CD4-positive, alpha-beta T cell (primary cell): ENCODE data around the gene DNAJC6. TPM values are rescaled to one million over a fixed set of nuclear protein-coding genes. Genes with fewer than 3 reads are reported as not detected.

Experiments
- ATAC-seq: fragments of 200-7000 bp; cut with Tn5 transposase; one replicate; pipeline ENCODE4 v1.10.0; 2022; ENCODE audit warnings: mild to moderate bottlenecking; ENCODE audit not compliant: poor library complexity
- CTCF ChIA-PET: fragments of 350-600 bp; sonication (Branson Sonifier 250); formaldehyde crosslinking; loops from one replicate; lab custom pipeline; 2021; ENCODE audit warnings: antibody characterized with exemption, inconsistent platforms; lab: Charles Lee
- POLR2A ChIA-PET: fragments of 350-600 bp; sonication (Branson Sonifier 250); formaldehyde crosslinking; loops from one replicate; lab custom pipeline; 2021; ENCODE audit warnings: antibody characterized with exemption, inconsistent platforms; lab: Charles Lee
- DNase-seq, 14 experiments: peaks; one replicate each; pipeline ENCODE4 v3.0.0-alpha.2; 2013 to 2020; ENCODE audit warnings: mixed read lengths in 2 of 14
- H3K27ac ChIP-seq, 2 donors: one replicate each; pipeline versions ENCODE4 v1.5.1 to v1.7.0; 2013; ENCODE audit warnings: low read length in 2 of 2, low read depth in 1 of 2, mild to moderate bottlenecking in 1 of 2
- H3K27me3 ChIP-seq, 2 experiments: 1 replicate in 1 of 2; 2 replicates in 1 of 2; pipeline versions ENCODE4 v1.6.1 to v1.7.0; 2013; ENCODE audit warnings: low read length in 2 of 2, control low read depth in 1 of 2, mild to moderate bottlenecking in 1 of 2, moderate library complexity in 1 of 2; ENCODE audit not compliant: insufficient read depth in 2 of 2, control insufficient read depth in 1 of 2
- H3K36me3 ChIP-seq: one replicate; pipeline ENCODE4 v1.6.1; 2013; ENCODE audit warnings: low read length, control low read depth; ENCODE audit not compliant: insufficient read depth
- H3K4me1 ChIP-seq: one replicate; pipeline ENCODE4 v1.6.1; 2013; ENCODE audit warnings: low read length, control low read depth; ENCODE audit not compliant: insufficient read depth
- H3K4me3 ChIP-seq: one replicate; pipeline ENCODE4 v1.5.1; 2013; ENCODE audit warnings: mild to moderate bottlenecking, low read length, moderate library complexity
- H3K9me3 ChIP-seq, 2 experiments: 1 replicate in 1 of 2; 2 replicates in 1 of 2; pipeline versions ENCODE4 v1.6.1 to v1.7.0; 2013; ENCODE audit warnings: low read length in 2 of 2, mild to moderate bottlenecking in 2 of 2, control low read depth in 1 of 2, moderate library complexity in 1 of 2; ENCODE audit not compliant: control insufficient read depth in 1 of 2, insufficient read depth in 1 of 2
- H3K27ac Mint-ChIP-seq: one replicate; pipeline ENCODE4 v1.8.0; 2020; ENCODE audit warnings: mixed read lengths
- H3K27me3 Mint-ChIP-seq: one replicate; pipeline ENCODE4 v1.8.0; 2021; ENCODE audit warnings: mixed read lengths
- H3K36me3 Mint-ChIP-seq: one replicate; pipeline ENCODE4 v1.8.0; 2021; ENCODE audit warnings: low read depth, mixed read lengths
- H3K4me1 Mint-ChIP-seq: one replicate; pipeline ENCODE4 v1.8.0; 2021; ENCODE audit warnings: low read depth, mixed read lengths
- H3K4me3 Mint-ChIP-seq: one replicate; pipeline ENCODE4 v1.8.0; 2020; ENCODE audit warnings: mild to moderate bottlenecking, mixed read lengths
- H3K9me3 Mint-ChIP-seq: one replicate; pipeline ENCODE4 v1.8.0; 2020; ENCODE audit warnings: mixed read lengths
- intact Hi-C, 2 experiments: fragments of 100-400 bp; cut with DNase I in 1 of 2; cut with micrococcal nuclease in 1 of 2; formaldehyde crosslinking; loops; one replicate each; pipeline versions ENCODE4 v1.15.1 to v1.9.0; 2023 to 2025; cut with DNase I, micrococcal nuclease
- total RNA-seq, 174 experiments: library from RNA in 2 of 174; stranded (reverse) in 2 of 174; gene quantifications; one replicate each; pipeline ENCODE4 v1.2.3 and lab custom pipeline; 2021 to 2026
- TF ChIP-seq, protein P1 (sequence below): fragments of 200-600 bp; IDR thresholded peaks from one replicate; pipeline ENCODE4 v1.8.0; 2022; ENCODE audit warnings: antibody characterized with exemption, mild to moderate bottlenecking

The DNAJC6 gene
- total RNA-seq, 2 experiments from 2014 or later = 2.4 to 2.5 TPM

DNA sequence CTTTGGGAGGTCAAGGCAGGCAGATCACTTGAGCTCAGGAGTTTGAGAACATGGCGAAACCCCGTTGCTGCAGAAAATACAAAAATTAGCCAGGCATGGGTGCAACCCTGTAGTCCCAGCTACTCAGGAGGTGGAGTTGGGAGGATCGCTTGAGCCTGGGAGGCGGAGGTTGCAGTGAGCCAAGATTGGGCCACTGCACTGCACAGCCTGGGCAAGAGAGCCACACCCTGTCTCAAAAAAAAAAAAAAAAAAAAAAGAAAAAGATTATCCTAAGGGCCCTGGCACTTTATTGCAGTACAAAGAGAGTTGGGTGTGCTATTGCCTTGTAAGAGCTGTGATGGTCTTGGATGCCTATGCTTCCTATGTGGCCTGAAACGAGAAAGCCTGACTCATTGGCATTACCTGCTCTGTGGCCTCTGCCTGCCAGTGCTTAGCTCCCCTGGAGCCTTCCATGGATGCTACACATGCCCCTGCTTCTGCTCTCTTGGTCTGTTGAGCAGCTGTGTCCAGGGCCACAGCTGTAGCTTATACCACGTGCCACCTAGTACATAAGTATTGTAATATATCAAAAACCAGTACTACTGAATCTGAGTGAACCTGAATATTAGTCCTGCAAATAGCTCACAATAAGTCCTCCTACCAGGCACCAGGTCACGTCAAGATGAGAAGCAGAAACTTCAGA is 45.8 kb downstream of the DNAJC6 start:
- no peak for DNase-seq
- Mint-ChIP-seq H3K4me3 (no peak overlapping the region), H3K4me1 (no peaks in the 10 kb centered on the region), H3K27me3 (peaks cover 7% of the 10 kb centered on the region), H3K9me3 (peaks cover 2% of the 10 kb centered on the region), H3K36me3 (no peaks in the 10 kb centered on the region), H3K27ac (no peak overlapping the region)
- no peak overlapping the region for H3K4me3 ChIP-seq
- H3K27ac ChIP-seq = no peak overlapping the region
- ChIA-PET POLR2A (no interaction called here), CTCF (no interaction called here)
- TF ChIP-seq, protein P1, sequence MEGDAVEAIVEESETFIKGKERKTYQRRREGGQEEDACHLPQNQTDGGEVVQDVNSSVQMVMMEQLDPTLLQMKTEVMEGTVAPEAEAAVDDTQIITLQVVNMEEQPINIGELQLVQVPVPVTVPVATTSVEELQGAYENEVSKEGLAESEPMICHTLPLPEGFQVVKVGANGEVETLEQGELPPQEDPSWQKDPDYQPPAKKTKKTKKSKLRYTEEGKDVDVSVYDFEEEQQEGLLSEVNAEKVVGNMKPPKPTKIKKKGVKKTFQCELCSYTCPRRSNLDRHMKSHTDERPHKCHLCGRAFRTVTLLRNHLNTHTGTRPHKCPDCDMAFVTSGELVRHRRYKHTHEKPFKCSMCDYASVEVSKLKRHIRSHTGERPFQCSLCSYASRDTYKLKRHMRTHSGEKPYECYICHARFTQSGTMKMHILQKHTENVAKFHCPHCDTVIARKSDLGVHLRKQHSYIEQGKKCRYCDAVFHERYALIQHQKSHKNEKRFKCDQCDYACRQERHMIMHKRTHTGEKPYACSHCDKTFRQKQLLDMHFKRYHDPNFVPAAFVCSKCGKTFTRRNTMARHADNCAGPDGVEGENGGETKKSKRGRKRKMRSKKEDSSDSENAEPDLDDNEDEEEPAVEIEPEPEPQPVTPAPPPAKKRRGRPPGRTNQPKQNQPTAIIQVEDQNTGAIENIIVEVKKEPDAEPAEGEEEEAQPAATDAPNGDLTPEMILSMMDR = no peak
- ATAC-seq = no peak
- H3K9me3 ChIP-seq = no peaks in the 10 kb centered on the region
- H3K36me3 ChIP-seq = no peaks in the 10 kb centered on the region
- intact Hi-C loops = no loop called here
- H3K27me3 ChIP-seq = peaks cover 0 to 4% of the 10 kb centered on the region in 2 experiments
- H3K4me1 ChIP-seq = no peaks in the 10 kb centered on the region

GRCh38 chr1:65357291-65357960 is 48.1 kb downstream of the DNAJC6 start:
- H3K36me3 ChIP-seq = no peaks in the 10 kb centered on the region
- Mint-ChIP-seq H3K27ac (no peak overlapping the region), H3K4me3 (no peak overlapping the region), H3K36me3 (no peaks in the 10 kb centered on the region), H3K27me3 (peaks cover 7% of the 10 kb centered on the region), H3K4me1 (no peaks in the 10 kb centered on the region), H3K9me3 (no peaks in the 10 kb centered on the region)
- H3K4me3 ChIP-seq = no peak overlapping the region
- peaks cover 0 to 4% of the 10 kb centered on the region in 2 experiments for H3K27me3 ChIP-seq
- TF ChIP-seq, protein P1 = no peak
- H3K27ac ChIP-seq = no peak overlapping the region
- ATAC-seq = no peak
- intact Hi-C loops = no loop called here
- H3K9me3 ChIP-seq = no peaks in the 10 kb centered on the region
- H3K4me1 ChIP-seq = no peaks in the 10 kb centered on the region
- POLR2A ChIA-PET = no interaction called here
- no peak for DNase-seq
- CTCF ChIA-PET = no interaction called here

DNA sequence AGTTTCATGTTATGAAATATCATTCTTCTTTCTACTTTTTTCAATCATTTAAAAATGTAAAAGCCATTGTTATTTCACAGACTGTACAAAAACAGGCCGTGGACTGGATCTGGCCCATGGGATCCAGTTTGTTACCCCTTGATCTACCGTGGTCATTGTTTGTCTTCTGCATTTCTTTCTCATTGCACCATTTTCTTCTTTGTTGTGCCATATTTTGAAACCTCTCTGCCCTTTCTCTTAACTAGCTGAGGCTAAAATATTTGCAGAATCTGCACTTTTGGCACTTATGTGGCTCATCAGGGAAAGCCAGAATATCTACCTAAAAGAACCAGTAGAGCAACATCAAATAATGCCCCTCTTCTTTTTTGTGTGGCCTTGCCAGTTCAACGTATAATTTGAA is 50.5 kb downstream of the DNAJC6 start:
- H3K9me3 ChIP-seq = no peaks in the 10 kb centered on the region
- intact Hi-C loops = no loop called here
- no peaks in the 10 kb centered on the region for H3K36me3 ChIP-seq
- peaks cover 0 to 2% of the 10 kb centered on the region in 2 experiments for H3K27me3 ChIP-seq
- ChIA-PET POLR2A (no interaction called here), CTCF (no interaction called here)
- H3K36me3 Mint-ChIP-seq = no peaks in the 10 kb centered on the region
- H3K27ac ChIP-seq = no peak overlapping the region
- TF ChIP-seq, protein P1 = no peak
- no peaks in the 10 kb centered on the region for H3K27me3 Mint-ChIP-seq
- ATAC-seq (no peak), DNase-seq (no peak)
- H3K4me3 Mint-ChIP-seq = no peak overlapping the region
- no peaks in the 10 kb centered on the region for H3K4me1 ChIP-seq
- H3K4me3 ChIP-seq = no peak overlapping the region
- no peaks in the 10 kb centered on the region for H3K9me3 Mint-ChIP-seq
- no peaks in the 10 kb centered on the region for H3K4me1 Mint-ChIP-seq
- H3K27ac Mint-ChIP-seq = no peak overlapping the region
